EL (cell line): ENCODE results near the gene SCN10A.

Source experiments
- DNase-seq: peaks from one replicate; pipeline ENCODE4 v3.0.0-alpha.2; 2016

Gene SCN10A

DNA sequence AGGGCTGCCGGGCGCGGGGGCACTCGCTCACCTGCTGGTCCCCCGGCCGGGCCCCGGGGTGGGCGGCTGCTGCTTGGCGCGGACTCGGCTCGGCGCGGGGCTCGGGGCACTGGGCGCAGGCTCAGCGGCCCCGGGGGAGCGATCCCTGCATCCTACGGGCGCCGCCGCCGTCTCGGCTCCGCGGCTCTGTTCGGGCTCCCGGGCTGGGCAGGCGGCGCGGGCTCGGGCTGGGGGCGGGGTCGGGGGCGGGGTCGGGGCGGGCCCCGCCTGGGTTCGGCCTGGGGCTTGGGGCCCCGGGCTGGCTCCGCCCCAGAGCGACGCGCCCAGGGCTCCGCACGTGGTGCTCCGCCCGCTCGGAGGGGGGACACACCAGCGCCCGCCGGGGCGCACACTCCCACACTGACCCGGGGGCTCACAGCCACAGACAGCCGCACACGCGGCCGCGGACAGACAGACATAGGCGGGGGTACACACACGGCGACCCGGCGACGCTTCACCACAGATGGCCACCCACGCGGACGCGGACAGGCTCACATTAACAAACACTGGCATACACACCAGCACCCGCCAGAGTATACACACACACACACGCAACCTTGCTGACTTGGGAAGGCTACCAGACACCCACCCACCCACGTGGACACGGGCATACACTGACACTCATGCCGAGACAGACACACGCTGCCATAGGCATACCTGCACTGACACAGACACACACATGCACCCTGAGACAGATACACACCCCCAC is 166.3 kb downstream of the SCN10A start, which contains the start of gene SCN5A:
Gene SCN5A, minus strand, starts transcription at position 188 of the 748 bp plus-strand sequence. CDS start 16,380 bp downstream, outside the sequence.
- peak; percentile 39 for DNase-seq

DNA sequence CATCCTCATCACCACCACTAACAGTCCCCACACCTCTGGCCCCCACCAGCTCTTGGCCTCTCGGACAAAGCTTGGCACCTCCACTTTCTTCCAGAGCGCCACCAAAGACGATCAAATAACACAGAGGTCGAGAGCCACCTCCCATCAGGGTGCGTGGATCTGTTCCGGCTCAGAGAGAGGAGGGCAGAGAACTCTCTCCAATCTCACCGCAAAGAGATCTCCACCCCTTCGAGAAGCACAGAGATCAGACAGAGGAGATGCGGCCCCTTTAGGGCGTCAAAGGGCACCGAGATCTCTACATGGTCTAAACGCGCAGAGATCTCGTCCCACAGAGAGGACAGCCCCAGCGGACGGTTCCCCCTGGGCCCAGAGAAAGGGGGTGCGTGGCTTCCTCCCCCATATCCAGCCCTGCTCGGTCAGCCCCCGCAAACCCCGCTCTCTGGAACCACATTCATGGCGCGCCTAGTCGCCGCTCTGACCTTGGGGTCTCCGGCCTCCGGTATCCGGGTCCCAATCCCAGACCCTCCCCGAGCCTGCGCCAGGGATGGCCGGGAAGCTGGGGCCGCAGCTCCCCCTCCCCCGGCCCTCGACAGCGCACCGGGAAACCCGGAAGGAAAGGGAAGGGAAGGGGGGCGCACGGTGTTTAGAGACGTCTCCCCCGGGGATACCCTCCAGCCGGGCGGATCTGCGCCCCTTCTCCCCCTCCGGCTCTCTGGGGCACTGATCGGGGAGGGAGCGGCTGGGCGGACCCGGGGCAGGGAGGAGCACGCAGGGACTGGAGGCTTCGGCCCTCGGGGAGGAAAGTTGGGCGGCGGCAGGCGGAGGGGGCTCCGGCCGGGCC is 167.1 kb downstream of the SCN10A start:
- DNase-seq, result no peak

DNA sequence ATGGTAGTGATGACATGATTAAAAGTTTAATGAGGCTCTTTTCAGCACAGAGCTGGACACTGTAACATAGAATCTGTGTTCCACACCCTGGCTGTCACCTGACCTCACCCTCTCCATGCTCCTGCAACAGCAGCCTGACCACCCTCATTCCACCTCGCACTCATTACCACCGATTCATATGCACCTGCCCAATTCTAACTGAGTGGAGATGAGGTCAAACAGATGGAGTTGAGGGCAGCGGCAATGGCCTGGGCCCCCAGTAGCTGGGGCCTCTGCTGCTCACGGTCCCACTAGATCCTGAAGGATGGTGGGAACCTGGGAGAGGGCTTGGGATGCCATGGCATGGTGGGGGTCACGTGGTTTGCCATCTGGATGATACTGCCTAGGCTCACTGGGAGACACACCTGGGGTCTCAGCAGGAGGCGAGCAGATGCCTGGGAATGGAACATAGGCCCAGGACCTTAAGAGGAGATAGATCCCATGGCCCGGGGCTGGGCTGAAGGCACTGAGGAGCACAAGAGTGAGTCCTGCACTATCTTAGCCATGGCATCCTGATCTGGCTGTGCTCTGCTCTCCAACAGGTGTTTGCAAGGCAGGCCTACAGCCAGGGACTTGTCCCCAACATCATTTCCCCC is 167.9 kb downstream of the SCN10A start:
- DNase-seq, result no peak

DNA sequence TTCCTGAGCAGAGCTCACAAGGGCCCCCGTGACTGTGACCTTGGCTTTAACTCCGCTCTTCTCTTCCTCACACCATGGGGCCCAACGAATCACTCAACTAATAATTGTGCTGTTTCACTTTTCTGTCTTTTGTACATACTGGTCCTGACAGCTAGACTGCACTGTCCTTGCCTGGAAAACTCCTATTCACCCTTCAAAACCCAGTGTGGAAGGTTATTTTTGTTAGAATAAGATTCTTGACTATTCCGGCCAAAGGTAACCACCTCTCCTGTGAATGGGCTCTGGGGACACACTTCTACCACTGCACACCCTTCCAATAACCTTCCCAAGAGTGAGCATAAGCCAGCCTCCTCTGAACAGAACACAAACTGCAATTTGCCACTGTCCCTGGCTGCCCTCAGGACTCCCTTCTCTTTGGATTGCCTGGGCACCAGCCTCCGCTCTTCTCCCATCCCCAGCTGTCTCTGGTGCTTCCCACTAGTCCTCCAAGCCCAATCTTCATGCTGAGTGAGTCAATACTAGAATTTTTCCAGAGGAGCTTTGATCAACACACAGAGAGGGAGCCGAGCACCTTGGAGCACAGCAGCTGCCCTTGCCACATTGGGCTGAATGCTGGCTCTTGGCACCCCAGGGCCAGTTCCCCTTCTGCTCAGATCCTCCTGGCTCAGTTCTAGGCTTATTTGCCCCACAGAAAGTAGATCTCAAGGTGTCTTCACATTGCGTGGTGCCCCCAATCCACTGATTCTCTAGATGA is 168.6 kb downstream of the SCN10A start:
- DNase-seq, result no peak
